ENCODE measurements around the gene LTBP1.

Gene LTBP1

DNA sequence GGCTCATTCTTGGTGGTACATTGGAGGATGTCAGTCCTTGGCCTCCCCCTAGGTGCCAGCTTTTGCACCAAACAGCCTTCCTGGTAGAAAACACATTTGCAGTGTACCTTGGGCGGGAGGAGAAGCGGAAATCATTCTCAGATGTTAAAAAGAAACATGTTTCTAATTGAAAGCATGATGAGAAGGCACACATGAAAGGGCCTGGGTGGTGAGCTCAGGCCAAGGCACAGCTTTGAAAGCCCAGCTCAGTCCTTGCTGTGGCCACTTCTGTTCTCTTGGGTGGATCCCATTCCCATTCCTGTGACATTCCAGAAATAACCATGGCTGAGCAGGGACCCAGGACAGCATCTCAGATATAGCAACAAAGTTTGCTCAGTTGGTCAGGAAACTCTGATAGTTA, 71.5 kb downstream of the LTBP1 start:
- TF ChIP-seq TAF1 (IDR thresholded peaks at IDR 0.05; ENCODE audit: borderline replicate concordance, low read depth, low read length) (no peak), POLR2A (IDR thresholded peaks at IDR 0.05; ENCODE audit: low read depth, low read length) (no peak), POLR2AphosphoS5 (IDR thresholded peaks at IDR 0.05; ENCODE audit: low read depth, low read length) (no peak)
- DNase-seq (ENCODE audit: insufficient read length) (no peak), FAIRE-seq (no peak)

DNA sequence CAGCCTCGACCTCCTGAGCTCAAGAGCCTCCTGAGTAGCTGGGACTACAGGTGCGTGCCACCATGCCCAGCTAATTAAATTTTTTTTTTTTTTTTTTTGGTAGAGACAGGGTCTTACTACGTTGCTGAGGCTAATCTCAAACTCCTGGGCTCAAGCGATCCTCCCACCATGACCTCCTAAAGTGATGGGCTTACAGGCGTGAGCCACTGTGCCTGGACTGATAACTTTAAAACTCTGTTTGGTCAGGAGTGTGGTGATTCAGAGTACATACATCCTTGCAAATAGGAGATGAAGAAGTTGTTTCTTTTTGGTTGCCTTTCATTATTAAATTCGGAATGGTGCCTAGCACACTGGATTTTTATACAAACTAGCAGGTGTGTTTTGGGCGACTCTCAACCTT, 73.0 kb downstream of the LTBP1 start:
- TF ChIP-seq POLR2AphosphoS5 (IDR thresholded peaks at IDR 0.05; ENCODE audit: low read depth, low read length) (no peak), POLR2A (IDR thresholded peaks at IDR 0.05; ENCODE audit: low read depth, low read length) (no peak), TAF1 (IDR thresholded peaks at IDR 0.05; ENCODE audit: borderline replicate concordance, low read depth, low read length) (no peak)
- FAIRE-seq (no peak), DNase-seq (ENCODE audit: insufficient read length) (no peak)

DNA sequence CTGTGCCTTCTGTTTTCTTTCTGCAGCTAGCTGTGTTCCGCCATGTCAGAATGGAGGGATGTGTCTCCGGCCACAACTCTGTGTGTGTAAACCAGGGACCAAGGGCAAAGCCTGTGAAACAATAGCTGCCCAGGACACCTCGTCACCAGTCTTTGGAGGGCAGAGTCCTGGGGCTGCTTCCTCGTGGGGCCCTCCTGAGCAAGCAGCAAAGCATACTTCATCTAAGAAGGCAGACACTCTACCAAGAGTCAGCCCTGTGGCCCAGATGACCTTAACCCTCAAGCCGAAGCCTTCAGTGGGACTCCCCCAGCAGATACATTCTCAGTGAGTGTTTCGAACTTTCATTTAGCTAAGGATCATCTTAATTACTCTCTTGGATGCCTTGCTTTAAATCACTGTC, 74.1 kb downstream of the LTBP1 start:
- DNase-seq (ENCODE audit: insufficient read length) (no peak), FAIRE-seq (no peak)
- TF ChIP-seq POLR2AphosphoS5 (IDR thresholded peaks at IDR 0.05; ENCODE audit: low read depth, low read length) (no peak), TAF1 (IDR thresholded peaks at IDR 0.05; ENCODE audit: borderline replicate concordance, low read depth, low read length) (no peak), POLR2A (IDR thresholded peaks at IDR 0.05; ENCODE audit: low read depth, low read length) (no peak)

DNA sequence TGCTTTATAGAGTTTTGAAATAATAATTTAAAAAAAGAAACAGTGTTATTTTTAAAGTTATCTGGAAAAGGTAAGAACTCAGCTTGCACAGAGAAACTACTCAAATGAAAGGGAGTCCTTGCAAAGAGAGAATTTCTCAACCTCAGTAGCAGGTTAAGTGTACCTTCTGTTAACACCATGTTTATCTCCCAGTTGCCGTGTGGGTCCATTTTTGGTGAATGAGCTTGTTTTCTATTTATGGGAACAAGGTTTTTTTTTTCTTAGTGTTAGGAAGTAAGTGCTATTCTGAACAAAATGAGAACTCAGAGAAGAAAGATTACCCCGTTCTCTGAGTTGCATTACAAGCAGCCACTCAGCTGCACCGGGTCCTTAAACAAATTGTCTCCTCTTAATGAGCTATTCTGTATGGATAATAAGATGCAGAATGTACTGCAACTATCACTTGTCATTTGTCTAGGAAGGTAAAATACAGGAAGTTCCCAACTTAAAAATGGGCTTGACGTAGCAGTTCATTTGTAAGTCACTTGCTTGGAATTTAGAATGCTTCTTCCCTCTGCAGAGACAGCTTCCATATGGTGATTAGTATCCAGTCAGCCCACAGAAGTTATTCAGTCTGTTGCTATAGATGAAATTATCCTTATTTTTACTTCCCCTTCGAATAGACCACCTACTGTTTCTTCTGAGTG, 74.9 kb downstream of the LTBP1 start:
- FAIRE-seq, result no peak

DNA sequence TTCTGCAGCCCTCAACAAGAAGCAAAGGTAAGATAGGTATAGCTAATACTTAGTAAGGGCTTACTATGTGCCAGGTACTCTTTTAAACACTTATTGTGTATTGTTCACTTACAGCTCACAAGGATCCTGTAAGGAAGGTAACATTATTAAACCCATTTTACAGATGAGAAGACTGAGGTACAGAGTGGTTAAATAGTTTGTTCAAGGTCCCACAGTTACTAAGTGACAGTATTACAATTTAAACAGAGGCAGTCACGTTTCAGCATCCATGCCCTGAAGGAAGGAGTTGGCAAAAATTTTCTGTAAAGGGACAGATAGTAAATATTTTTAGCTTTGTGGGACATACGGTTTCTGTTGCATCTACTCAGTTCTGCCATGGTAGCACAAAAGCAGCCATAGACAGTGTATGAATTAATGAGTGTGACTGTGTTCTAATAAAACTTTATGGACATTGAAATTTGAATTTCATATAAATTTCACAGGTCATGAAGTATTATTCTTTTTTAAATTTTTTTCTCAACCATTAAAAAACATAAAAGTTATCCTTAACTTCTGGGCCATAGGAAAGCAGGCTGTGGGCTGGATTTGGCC, 75.7 kb downstream of the LTBP1 start:
- TF ChIP-seq POLR2A (IDR thresholded peaks at IDR 0.05; ENCODE audit: low read depth, low read length) (no peak), TAF1 (IDR thresholded peaks at IDR 0.05; ENCODE audit: borderline replicate concordance, low read depth, low read length) (no peak), POLR2AphosphoS5 (IDR thresholded peaks at IDR 0.05; ENCODE audit: low read depth, low read length) (no peak)
- no peak for FAIRE-seq

More for the DNA sequence above, 74.9 kb downstream of the LTBP1 start:
- TF ChIP-seq TAF1 (IDR thresholded peaks at IDR 0.05; ENCODE audit: borderline replicate concordance, low read depth, low read length) (no peak), POLR2AphosphoS5 (IDR thresholded peaks at IDR 0.05; ENCODE audit: low read depth, low read length) (no peak), POLR2A (IDR thresholded peaks at IDR 0.05; ENCODE audit: low read depth, low read length) (no peak)
- DNase-seq (ENCODE audit: insufficient read length), result no peak

DNA sequence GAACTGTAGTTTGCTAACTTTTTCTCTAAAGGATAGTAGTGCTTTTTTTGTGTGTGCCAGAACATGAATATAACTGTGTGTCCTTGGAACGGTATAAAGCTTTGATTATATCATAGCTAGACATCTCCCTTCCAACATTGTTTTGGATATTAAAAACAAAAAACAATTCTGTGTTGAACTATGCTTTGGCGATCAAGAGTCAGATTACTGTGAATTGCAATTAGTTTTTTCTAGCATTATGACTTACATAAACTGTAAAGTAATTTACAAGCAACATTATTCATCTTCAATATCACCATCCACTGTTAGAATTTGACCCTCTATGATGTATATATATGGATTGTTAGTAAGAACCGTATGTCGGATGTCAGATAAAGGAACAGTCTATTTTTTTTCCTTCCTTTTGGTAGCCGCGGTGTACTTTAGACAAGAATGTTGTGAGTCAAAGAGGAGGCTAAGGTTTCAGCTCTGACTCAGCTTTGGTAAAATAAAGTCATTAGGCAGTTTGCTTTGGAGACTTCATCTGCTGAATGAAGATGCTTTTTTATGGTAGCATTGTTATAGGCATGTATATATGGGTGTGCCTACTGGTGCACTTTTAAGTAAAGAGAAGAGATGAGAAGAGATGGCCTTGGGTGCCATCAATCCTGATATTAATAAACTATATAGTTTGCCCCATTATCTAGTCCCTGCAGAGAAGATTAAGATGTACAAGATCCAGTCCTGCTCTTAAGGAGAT, 76.4 kb downstream of the LTBP1 start:
- FAIRE-seq (no peak), DNase-seq (ENCODE audit: insufficient read length) (no peak)
- no peak for TF ChIP-seq POLR2A (IDR thresholded peaks at IDR 0.05; ENCODE audit: low read depth, low read length)
- no peak for TF ChIP-seq POLR2AphosphoS5 (IDR thresholded peaks at IDR 0.05; ENCODE audit: low read depth, low read length)
- no peak for TF ChIP-seq TAF1 (IDR thresholded peaks at IDR 0.05; ENCODE audit: borderline replicate concordance, low read depth, low read length)

More for the DNA sequence above, 75.7 kb downstream of the LTBP1 start:
- DNase-seq (ENCODE audit: insufficient read length), result no peak

DNA sequence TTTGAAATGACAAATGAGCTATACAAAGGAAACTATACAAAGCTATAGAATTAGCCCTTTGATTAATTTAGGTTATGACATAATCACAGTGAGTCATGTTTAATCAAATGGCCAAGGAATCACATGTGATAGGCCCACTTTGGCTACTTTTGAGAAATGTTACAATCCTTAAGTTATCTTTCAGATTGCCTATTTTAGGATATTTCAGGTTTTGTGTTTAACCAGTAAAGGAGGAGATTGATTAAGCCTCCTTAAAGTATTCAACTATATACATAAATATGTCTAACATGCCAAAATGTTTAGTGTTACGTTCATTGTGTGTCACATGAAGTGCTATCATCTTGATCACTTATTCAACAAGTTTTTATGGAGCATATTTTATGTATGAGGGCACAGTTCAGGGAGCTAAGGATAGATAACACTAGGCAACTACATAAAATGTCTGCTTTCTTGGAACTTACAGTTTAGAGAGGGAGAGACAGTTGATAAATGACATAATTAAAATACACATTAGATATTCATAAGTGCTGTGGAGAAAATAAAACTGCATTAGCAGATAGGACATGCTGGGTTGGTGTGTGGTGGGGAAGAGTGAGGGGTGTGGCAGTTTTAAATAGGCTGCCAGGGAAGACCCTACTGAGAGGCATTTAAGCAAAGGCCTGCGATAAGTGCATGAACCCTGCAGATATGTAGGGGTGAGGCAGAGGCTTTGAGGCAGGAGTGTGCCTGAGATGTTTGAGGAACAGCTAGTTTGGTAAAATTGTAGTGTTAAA, 77.2 kb downstream of the LTBP1 start:
- DNase-seq (ENCODE audit: insufficient read length) (no peak), FAIRE-seq (no peak)
- TF ChIP-seq POLR2A (IDR thresholded peaks at IDR 0.05; ENCODE audit: low read depth, low read length), result no peak
- TF ChIP-seq POLR2AphosphoS5 (IDR thresholded peaks at IDR 0.05; ENCODE audit: low read depth, low read length), result no peak
- TF ChIP-seq TAF1 (IDR thresholded peaks at IDR 0.05; ENCODE audit: borderline replicate concordance, low read depth, low read length), result no peak

DNA sequence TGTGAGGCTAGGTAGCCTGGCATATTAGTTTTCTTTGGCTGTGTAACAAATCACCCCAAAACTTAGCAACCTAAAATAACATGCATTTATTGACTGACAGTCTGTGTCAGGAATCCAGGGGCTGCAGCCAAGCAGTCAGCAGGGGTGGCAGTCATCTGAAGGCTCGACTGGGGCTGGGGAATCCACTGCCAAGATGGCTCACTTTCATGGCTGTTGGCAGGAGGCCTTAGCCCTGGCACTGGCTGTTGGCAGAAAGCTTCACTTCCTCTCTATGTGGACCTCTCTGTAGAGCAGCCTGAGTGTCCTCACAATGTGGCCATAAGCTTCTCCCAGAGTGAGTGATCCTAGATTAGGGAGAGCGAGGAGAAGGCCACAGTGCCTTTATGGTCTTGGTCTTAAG, 78.0 kb downstream of the LTBP1 start:
- DNase-seq (ENCODE audit: insufficient read length) (no peak), FAIRE-seq (no peak)
- TF ChIP-seq TAF1 (IDR thresholded peaks at IDR 0.05; ENCODE audit: borderline replicate concordance, low read depth, low read length) (no peak), POLR2AphosphoS5 (IDR thresholded peaks at IDR 0.05; ENCODE audit: low read depth, low read length) (no peak), POLR2A (IDR thresholded peaks at IDR 0.05; ENCODE audit: low read depth, low read length) (no peak)

DNA sequence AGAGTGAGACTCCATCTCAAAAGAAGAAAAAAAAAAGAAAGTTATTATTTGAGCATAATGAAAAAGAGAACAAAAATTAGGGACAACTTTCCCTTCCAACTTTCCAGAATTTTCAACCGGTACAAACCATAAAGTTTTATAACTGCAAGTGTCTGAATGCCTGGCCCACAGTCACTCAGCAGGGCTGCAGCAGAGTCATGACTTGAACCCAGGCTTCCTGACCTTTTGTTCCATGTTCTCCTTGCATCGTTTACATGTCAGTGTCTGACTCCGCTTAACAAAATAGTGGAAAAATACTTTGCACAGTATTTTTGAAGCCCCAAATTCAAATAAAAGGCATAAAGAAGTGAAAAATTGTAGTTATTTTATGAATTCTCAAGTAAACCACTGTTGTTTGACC, 82.7 kb downstream of the LTBP1 start:
- DNase-seq (ENCODE audit: insufficient read length) (no peak), FAIRE-seq (no peak)
- TF ChIP-seq POLR2AphosphoS5 (IDR thresholded peaks at IDR 0.05; ENCODE audit: low read depth, low read length) (no peak), TAF1 (IDR thresholded peaks at IDR 0.05; ENCODE audit: borderline replicate concordance, low read depth, low read length) (no peak), POLR2A (IDR thresholded peaks at IDR 0.05; ENCODE audit: low read depth, low read length) (no peak)

DNA sequence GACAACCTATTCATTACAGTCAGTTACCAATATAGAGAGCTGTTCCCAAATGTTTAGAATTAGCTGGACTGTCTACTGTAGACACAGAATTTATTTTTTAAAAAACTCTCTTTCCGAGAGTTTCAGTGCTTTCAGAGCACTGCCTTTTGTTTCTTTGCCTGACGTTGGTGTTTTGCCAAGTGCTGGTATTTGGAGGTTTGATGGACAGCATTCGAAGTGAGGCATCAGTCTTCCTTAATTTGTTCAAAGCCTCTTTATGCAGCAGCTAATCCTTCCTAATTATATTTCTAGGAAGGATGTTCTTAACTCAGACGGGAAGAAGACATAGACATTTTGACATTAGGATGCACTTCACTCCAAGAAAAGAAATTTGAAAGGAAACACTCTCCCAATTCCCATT, 83.2 kb downstream of the LTBP1 start:
- FAIRE-seq (no peak), DNase-seq (ENCODE audit: insufficient read length) (no peak)
- TF ChIP-seq TAF1 (IDR thresholded peaks at IDR 0.05; ENCODE audit: borderline replicate concordance, low read depth, low read length) (no peak), POLR2A (IDR thresholded peaks at IDR 0.05; ENCODE audit: low read depth, low read length) (no peak), POLR2AphosphoS5 (IDR thresholded peaks at IDR 0.05; ENCODE audit: low read depth, low read length) (no peak)

DNA sequence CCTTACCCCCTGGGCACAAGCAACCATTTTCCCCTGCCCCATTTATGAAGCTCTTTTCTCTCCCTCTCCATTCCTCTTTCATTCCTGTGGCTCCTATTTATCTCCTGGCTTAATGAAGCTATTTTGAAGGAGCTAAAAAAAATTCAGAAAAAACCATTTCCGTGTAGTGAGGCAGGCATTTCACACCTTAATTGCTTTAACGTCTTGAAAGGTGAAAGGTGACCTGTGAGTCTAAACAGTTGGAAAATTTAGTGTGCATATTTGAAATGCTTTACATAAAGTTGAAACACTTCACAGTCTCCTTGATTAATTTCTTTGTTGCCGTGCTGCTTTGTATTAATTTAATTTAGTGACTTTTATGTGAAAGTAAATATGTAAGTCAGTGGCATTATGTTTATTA, 83.6 kb downstream of the LTBP1 start:
- DNase-seq (ENCODE audit: insufficient read length) (no peak), FAIRE-seq (no peak)
- TF ChIP-seq POLR2A (IDR thresholded peaks at IDR 0.05; ENCODE audit: low read depth, low read length) (no peak), POLR2AphosphoS5 (IDR thresholded peaks at IDR 0.05; ENCODE audit: low read depth, low read length) (no peak), TAF1 (IDR thresholded peaks at IDR 0.05; ENCODE audit: borderline replicate concordance, low read depth, low read length) (no peak)

All from GM12892 (cell line).